ENCODE data around the gene MRTFA.

DNA sequence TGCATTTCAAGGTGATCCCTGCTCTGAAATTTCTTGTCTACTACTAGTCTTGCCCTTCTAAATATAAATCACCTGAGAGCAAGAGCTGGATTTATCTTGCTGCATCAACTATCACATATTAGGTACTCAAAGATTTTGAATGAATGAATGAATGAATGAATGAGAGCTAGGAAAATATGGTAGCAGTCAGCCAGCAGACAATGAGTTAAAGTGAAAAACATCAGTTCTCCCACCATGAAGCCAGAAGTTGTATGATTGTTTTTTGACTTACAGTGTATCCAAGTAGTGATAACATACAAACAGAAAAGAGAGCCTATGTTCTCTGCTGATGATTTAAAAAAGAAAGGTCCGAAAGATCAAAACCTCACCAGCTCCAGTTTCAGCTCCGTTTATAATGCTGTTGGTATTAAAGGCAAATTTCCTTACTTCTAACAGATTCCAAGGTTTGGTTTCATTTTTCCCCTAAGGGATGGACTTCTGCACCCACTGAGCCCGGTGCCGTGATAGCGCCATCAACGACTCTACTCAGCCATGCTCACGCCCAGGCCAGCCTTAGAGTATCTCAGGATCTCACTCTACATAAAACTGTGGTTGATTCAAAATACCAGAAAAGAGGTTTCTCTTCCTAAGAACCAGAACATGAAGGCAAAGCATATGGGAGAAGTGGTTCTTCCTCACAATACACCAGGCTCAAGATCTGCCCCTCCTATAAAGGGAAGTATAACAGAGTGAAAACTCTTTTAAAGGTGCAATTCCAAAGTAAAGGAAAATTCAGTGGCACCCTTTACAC is 174.1 kb downstream of the MRTFA start:
- TF ChIP-seq CTCF (IDR thresholded peaks at IDR 0.05; ENCODE audit: insufficient read depth, low read length, poor library complexity, severe bottlenecking) (no peak), EZH2phosphoT487 (conservative IDR thresholded peaks at IDR 0.05; ENCODE audit: low read length) (no peak)

Measured in SU-DHL-6 (cell line).